OCI-LY3 (cell line): ENCODE measurements around the gene MYOG.

Source experiments
- H2AFZ ChIP-seq: fragments of 200-600, 300-600 bp; shearing (Covaris generic); 2 replicates; pipeline ENCODE4 v1.6.0; 2014; ENCODE audit warnings: antibody characterized with exemption, low read depth, low read length
- H3K27ac ChIP-seq: fragments of 200-600, 300-600 bp; sonication (generic); 2 replicates; pipeline ENCODE4 v1.5.1; 2014; ENCODE audit warnings: mild to moderate bottlenecking, low read length, moderate library complexity, mixed read lengths
- H3K27me3 ChIP-seq: fragments of 200-600, 300-600 bp; sonication (generic); 2 replicates; pipeline ENCODE4 v1.6.1; 2014; ENCODE audit warnings: low read depth, low read length, mixed read lengths
- H3K36me3 ChIP-seq: fragments of 200-600, 300-600 bp; sonication (generic); replicated peaks from 2 replicates; pipeline ENCODE3; 2014; ENCODE audit warnings: low read depth, low read length, mixed read lengths
- H3K4me1 ChIP-seq: fragments of 300-600, 200-600 bp; sonication (generic); 2 replicates; pipeline ENCODE4 v1.6.1; 2014; ENCODE audit warnings: low read length, mixed read lengths
- H3K4me2 ChIP-seq: fragments of 200-600, 300-600 bp; sonication (generic); 2 replicates; pipeline ENCODE4 v1.6.1; 2014; ENCODE audit warnings: low read length, mixed read lengths
- H3K4me3 ChIP-seq: fragments of 300-600, 200-600 bp; sonication (generic); 2 replicates; pipeline ENCODE4 v1.5.1; 2014; ENCODE audit warnings: antibody characterized with exemption, mild to moderate bottlenecking, low read length, moderate library complexity
- H3K79me2 ChIP-seq: fragments of 300-600, 200-600 bp; shearing (Covaris generic); 2 replicates; pipeline ENCODE4 v1.6.1; 2014; ENCODE audit warnings: mild to moderate bottlenecking, low read length, mixed read lengths
- H3K9ac ChIP-seq: fragments of 300-600, 200-600 bp; shearing (Covaris generic); 2 replicates; pipeline ENCODE4 v1.6.0; 2014; ENCODE audit warnings: mild to moderate bottlenecking, low read length, moderate library complexity
- H3K9me3 ChIP-seq: fragments of 200-600, 300-600 bp; shearing (Covaris generic); 2 replicates; pipeline ENCODE4 v1.6.1; 2014; ENCODE audit warnings: low read length, mixed read lengths; ENCODE audit not compliant: insufficient read depth
- H4K20me1 ChIP-seq: fragments of 200-600, 300-600 bp; sonication (generic); 2 replicates; pipeline ENCODE4 v1.6.1; 2016; ENCODE audit warnings: low read length, mixed read lengths; ENCODE audit not compliant: insufficient read depth
- CTCF ChIP-seq: fragments of 200-600, 300-600 bp; sonication (generic); IDR thresholded peaks from 2 replicates; pipeline ENCODE4 v1.5.1; 2014; ENCODE audit warnings: antibody characterized with exemption, low read length, low read depth
- EZH2phosphoT487 ChIP-seq: fragments of 200-600 bp; shearing (Covaris generic); IDR thresholded peaks from 2 replicates; pipeline ENCODE4 v1.6.1; 2018; ENCODE audit warnings: antibody characterized with exemption, mixed run types, low read depth

MYOG gene

DNA sequence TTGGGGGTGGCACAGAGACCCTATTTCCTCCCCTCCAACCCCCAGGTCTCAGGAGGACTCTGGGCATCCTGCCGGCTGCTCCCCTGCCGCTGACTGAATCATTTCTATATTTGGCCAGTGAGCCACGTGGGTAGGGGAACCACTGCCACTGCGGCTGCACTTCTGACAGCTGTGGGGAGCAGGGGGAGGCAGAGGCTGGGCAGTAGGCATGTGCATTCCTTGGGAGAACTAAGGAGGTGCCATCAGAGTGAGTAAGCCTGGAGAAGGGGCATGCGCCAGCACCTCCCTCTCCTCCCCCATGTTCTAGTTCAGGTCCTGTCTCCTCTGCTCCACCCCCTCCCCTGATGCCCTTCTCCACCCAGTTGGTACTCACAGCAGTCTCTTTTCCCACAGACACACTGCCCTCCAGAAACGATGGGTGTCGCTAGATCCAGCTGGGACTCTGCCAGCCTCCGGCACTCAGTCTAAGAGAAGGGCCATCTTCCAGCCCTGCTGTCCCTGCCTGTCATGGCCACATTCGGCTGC lies 47.5 kb downstream of the MYOG start:
- H3K27me3 ChIP-seq: peaks cover 17% of the 10 kb centered on the region
- H3K79me2 ChIP-seq: no peaks in the 10 kb centered on the region
- no peak overlapping the region for H3K27ac ChIP-seq
- no peaks in the 10 kb centered on the region for H3K9me3 ChIP-seq
- TF ChIP-seq CTCF (no peak), EZH2phosphoT487 (no peak)
- H3K9ac ChIP-seq: no peak overlapping the region
- H3K4me1 ChIP-seq: peaks cover 12% of the 10 kb centered on the region
- no peaks in the 10 kb centered on the region for H3K36me3 ChIP-seq
- no peaks in the 10 kb centered on the region for H4K20me1 ChIP-seq
- no peak overlapping the region for H2AFZ ChIP-seq
- no peak overlapping the region for H3K4me2 ChIP-seq
- no peak overlapping the region for H3K4me3 ChIP-seq

DNA sequence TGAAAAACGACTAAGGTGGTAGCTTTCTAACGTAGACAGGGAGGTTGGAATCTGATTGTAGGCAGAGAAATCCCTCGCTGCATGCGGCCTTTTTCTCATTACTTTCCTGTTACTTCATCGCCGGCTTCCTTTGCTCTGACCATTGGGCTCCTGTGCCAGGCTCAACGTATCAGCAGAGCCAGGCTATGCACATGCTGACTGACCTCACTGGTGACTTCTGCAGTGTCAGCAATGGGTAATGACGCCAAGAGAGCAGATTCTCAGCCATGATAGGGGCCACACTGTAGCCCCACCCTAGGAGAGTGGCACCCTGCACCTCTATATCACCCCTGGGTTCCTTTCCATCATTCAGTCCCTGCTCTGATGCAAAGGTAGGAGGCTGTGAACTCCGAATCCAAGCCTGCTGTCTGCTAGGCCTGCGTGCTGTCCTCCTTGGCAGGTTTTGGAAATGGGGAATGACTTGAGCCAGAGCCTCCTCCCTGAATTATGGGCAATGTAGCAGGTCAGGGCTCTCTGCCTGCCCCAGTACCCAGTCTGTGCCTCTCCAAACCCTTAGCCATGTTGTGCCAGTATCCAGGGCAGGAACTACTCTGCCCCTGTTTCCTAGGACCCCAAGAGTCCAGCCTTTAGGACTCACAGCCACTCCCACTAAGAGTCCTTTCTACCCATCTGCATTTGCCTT lies 48.2 kb downstream of the MYOG start:
- Histone ChIP-seq H3K4me3 (no peak overlapping the region), H3K36me3 (no peaks in the 10 kb centered on the region), H3K27me3 (peaks cover 14% of the 10 kb centered on the region), H3K79me2 (no peaks in the 10 kb centered on the region), H2AFZ (no peak overlapping the region), H3K4me1 (peaks cover 12% of the 10 kb centered on the region), H4K20me1 (no peaks in the 10 kb centered on the region), H3K9ac (no peak overlapping the region), H3K4me2 (no peak overlapping the region), H3K9me3 (no peaks in the 10 kb centered on the region), H3K27ac (no peak overlapping the region)
- no peak for TF ChIP-seq CTCF
- no peak for TF ChIP-seq EZH2phosphoT487

DNA sequence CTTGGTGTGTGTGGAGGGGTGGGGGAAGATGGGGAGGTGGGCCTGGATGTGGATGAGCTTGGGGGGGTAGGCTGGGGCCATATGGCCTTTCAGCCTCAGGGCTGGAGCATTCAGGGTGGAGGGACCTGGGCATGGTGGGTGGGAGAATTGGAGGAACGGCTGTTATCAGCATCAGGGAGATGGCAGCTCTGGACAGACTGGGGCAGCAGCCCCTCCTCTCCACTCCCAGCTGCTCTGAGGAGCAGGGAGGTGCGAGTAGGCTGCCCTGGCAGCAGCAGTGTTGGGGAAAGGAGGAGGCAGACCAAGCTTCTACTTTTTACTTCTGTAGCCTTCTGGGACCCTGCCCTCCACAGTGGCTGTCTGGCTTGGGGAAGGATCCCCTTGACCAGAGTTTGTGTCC lies 49.3 kb downstream of the MYOG start:
- peaks cover 14% of the 10 kb centered on the region for H3K27me3 ChIP-seq
- no peak overlapping the region for H3K9ac ChIP-seq
- H3K9me3 ChIP-seq: no peaks in the 10 kb centered on the region
- H3K27ac ChIP-seq: no peak overlapping the region
- no peaks in the 10 kb centered on the region for H3K79me2 ChIP-seq
- no peaks in the 10 kb centered on the region for H4K20me1 ChIP-seq
- no peak overlapping the region for H3K4me3 ChIP-seq
- TF ChIP-seq CTCF: no peak
- no peak overlapping the region for H2AFZ ChIP-seq
- no peak overlapping the region for H3K4me2 ChIP-seq
- no peaks in the 10 kb centered on the region for H3K36me3 ChIP-seq
- H3K4me1 ChIP-seq: peaks cover 12% of the 10 kb centered on the region

GRCh38 chr1:203036135-203036534 lies 49.7 kb downstream of the MYOG start:
- no peak overlapping the region for H3K4me2 ChIP-seq
- H3K9ac ChIP-seq: no peak overlapping the region
- H3K4me3 ChIP-seq: no peak overlapping the region
- no peak overlapping the region for H3K27ac ChIP-seq
- H3K27me3 ChIP-seq: peaks cover 14% of the 10 kb centered on the region
- H3K4me1 ChIP-seq: peaks cover 12% of the 10 kb centered on the region
- H3K9me3 ChIP-seq: no peaks in the 10 kb centered on the region
- TF ChIP-seq CTCF (no peak), EZH2phosphoT487 (no peak)
- no peak overlapping the region for H2AFZ ChIP-seq
- no peaks in the 10 kb centered on the region for H4K20me1 ChIP-seq
- H3K79me2 ChIP-seq: no peaks in the 10 kb centered on the region
- H3K36me3 ChIP-seq: no peaks in the 10 kb centered on the region
